ENCODE results near the gene GSS.
A peak's percentile ranks its signal among the peaks of the same experiment; 100 is the strongest.

Gene GSS

GRCh38 chr20:34955231-34956040, at the start of gene GSS, which contains the start of gene MYH7B:
TSS of gene GSS (minus strand) at chr20:34955806. CDS start at chr20:34951852, 3,954 bp downstream.
TSS of gene MYH7B (plus strand) at chr20:34955868. CDS start at chr20:34978006, 22,138 bp downstream.
- peak; percentile 94 to 98 for DNase-seq (ENCODE audit: low read depth in 2 of 2)

GRCh38 chr20:35004749-35005462, 49.3 kb upstream of the GSS start:
- no peak for DNase-seq (ENCODE audit: low read depth in 2 of 2)

GRCh38 chr20:35004051-35004725, 48.6 kb upstream of the GSS start:
- no peak for DNase-seq (ENCODE audit: low read depth in 2 of 2)

- DNase-seq (ENCODE audit: low read depth in 2 of 2): no peak
Observed at GRCh38 chr20:35003211-35004031, 47.8 kb upstream of the GSS start.

GRCh38 chr20:35002426-35003210, 47.0 kb upstream of the GSS start:
- no peak for DNase-seq (ENCODE audit: low read depth in 2 of 2)

GRCh38 chr20:35001596-35002362, 46.2 kb upstream of the GSS start:
- DNase-seq (ENCODE audit: low read depth in 2 of 2): no peak

GRCh38 chr20:35000922-35001595, 45.5 kb upstream of the GSS start:
- no peak for DNase-seq (ENCODE audit: low read depth in 2 of 2)

- DNase-seq (ENCODE audit: low read depth in 2 of 2): no peak
Observed at GRCh38 chr20:35000311-35000921, 44.8 kb upstream of the GSS start.

- DNase-seq (ENCODE audit: low read depth in 2 of 2): no peak
Observed at GRCh38 chr20:34999782-35000181, 44.2 kb upstream of the GSS start.

GRCh38 chr20:34999021-34999451, 43.4 kb upstream of the GSS start:
- DNase-seq (ENCODE audit: low read depth in 2 of 2): no peak

- no peak for DNase-seq (ENCODE audit: low read depth in 2 of 2)
Observed at GRCh38 chr20:34998331-34998950, 42.8 kb upstream of the GSS start.

GRCh38 chr20:34997774-34998173, 42.2 kb upstream of the GSS start:
- DNase-seq (ENCODE audit: low read depth in 2 of 2): no peak

- DNase-seq (ENCODE audit: low read depth in 2 of 2): no peak
Observed at GRCh38 chr20:34997131-34997561, 41.5 kb upstream of the GSS start.

- DNase-seq (ENCODE audit: low read depth in 2 of 2): no peak
Observed at GRCh38 chr20:34996243-34997028, 40.8 kb upstream of the GSS start.

- no peak for DNase-seq (ENCODE audit: low read depth in 2 of 2)
Observed at GRCh38 chr20:34995696-34996095, 40.1 kb upstream of the GSS start.

GRCh38 chr20:34995192-34995591, 39.6 kb upstream of the GSS start:
- DNase-seq (ENCODE audit: low read depth in 2 of 2): no peak

GRCh38 chr20:34994509-34995131, 39.0 kb upstream of the GSS start:
- no peak for DNase-seq (ENCODE audit: low read depth in 2 of 2)

Data from stimulated activated CD4-positive, alpha-beta T cell treated with anti-CD3 and anti-CD28 coated beads, Interleukin-15, amount 100 ng/mL, for 48 hours (primary cell).